HG03442 (cell line): Measurements from ENCODE around the gene MYB.

ENCODE experiments used
- ATAC-seq: cut with Tn5 transposase; IDR thresholded peaks from one replicate; pipeline ENCODE4 v1.9.1; 2021; ENCODE audit warnings: mild to moderate bottlenecking, moderate library complexity; ENCODE audit not compliant: unreplicated experiment

MYB gene

DNA sequence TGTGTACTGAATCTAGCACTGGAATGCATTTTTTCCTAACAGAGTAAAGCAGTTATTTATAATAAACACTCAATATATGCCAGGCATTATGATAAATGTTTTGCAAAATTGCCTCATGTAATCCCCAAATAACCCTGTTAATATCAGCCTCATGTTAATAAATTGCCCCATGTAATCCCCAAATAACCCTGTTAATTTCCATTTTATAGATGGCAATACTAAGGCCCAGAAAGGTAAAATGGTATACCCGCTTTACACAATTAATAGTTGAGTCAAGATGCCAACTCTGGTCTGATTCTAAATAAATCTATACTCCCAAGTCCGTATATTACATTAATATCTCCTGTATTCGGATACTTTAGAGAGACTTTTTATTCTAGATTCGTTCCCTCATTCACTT, 6.3 kb downstream of the MYB start:
- ATAC-seq, result no peak

- no peak for ATAC-seq
Observed at GRCh38 chr6:135188718-135189117, 7.6 kb downstream of the MYB start.

GRCh38 chr6:135189344-135189743, 8.2 kb downstream of the MYB start:
- ATAC-seq, result no peak

- ATAC-seq, result no peak
Observed at GRCh38 chr6:135191508-135192255, 10.6 kb downstream of the MYB start.

DNA sequence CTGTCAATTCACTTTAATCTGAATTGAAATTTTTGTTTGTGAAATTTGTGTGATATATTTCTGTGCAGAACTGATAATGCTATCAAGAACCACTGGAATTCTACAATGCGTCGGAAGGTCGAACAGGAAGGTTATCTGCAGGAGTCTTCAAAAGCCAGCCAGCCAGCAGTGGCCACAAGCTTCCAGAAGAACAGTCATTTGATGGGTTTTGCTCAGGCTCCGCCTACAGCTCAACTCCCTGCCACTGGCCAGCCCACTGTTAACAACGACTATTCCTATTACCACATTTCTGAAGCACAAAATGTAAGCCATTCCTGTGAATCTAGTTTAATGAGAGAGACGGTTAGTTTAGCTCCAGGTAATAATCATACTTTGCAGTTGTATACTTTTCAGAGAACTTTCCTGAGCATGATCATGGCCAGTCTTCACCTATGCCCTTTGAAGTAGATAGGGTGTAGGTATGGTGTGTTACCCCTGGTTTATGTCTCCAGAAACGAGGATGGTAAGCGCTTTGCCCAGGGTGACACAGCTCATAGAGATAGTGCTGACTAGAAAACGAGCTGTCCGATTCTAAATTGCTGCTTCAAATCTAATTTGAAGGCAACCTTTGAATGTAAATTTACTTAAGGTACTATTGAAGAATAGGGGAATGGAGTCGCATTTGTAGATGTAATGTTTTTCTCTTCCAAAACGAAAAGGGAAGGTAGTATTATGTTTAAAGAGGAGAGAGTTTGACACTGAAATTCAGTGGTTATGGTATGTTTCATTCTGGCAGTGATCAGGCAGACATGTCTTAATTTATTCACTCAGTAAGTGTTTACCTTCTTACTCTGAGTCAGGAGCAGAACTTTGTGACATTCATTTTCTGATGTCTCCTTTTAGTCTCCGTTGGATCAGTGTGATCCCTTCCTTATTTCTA, 11.4 kb downstream of the MYB start:
- no peak for ATAC-seq

DNA sequence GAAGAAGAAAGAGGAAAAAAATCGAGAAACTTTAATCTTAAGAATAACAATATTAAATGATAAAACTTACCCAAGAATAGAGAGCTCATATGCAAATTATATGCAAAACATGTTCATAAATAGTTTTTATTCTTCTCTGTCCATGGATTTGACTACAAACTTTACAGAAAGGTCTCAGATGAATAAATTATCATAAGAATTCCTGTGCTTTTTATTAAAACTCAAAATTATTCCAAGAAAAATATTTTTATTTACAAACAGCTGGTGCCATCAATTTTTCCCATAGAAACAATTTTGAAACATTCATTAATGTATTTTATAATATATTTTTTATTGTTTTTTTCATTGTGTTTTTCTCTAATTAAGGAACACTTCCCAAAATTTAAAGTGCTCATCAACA, 12.1 kb downstream of the MYB start:
- ATAC-seq, result no peak

GRCh38 chr6:135195041-135195440, 13.9 kb downstream of the MYB start:
- ATAC-seq, result no peak

DNA sequence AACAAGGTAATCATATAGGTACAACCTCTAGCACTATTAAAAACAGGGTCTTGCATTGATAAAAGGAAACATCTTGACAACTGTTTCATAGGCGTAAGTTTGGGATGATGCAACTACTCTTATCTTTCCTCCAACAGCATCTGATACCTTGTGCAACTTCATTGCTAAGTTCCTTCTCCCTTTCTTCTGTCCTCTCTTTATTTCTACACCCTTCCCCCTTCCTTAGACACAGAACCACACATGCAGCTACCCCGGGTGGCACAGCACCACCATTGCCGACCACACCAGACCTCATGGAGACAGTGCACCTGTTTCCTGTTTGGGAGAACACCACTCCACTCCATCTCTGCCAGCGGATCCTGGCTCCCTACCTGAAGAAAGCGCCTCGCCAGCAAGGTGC, 14.4 kb downstream of the MYB start:
- ATAC-seq, result no peak

GRCh38 chr6:135196739-135197510, 15.8 kb downstream of the MYB start:
- no peak for ATAC-seq

DNA sequence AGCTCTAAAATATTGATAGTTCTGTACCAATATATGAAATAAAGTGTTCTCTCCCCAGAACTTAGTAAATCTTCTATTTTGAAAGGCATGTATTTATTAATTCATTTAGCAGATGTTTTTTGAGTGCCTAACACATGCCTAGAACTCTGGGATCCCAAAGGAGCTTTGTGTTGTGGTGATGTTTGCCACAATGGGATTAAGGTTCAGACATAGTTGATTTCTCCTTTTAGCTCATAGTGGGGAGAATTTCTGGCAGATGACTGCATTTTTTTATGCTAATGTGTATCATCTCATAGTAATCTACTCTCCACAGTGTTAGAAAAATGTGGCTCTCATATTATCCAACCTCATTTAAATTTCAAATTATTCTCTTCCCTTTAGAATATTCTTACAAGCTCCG, 21.7 kb downstream of the MYB start:
- ATAC-seq, result no peak

DNA sequence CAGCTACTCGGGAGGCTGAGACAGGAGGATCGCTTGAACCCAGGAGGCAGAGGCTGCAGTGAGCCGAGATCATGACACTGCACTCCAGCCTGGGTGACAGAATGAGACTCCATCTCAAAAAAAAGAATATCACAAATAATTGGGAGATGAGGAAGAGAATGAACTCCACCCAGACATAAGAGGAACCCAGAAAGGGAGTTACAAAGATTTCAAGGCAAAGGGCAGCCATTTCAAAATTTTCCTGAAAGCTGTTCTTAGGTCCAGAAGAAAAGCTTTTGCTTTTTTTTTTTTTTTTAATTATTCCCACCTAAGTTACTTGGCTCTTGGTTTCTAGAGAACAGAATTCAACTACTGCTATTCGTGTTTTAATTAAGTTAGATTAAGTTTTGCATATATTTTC, 23.8 kb downstream of the MYB start:
- no peak for ATAC-seq

GRCh38 chr6:135209803-135210202, 28.7 kb downstream of the MYB start:
- ATAC-seq, result no peak

DNA sequence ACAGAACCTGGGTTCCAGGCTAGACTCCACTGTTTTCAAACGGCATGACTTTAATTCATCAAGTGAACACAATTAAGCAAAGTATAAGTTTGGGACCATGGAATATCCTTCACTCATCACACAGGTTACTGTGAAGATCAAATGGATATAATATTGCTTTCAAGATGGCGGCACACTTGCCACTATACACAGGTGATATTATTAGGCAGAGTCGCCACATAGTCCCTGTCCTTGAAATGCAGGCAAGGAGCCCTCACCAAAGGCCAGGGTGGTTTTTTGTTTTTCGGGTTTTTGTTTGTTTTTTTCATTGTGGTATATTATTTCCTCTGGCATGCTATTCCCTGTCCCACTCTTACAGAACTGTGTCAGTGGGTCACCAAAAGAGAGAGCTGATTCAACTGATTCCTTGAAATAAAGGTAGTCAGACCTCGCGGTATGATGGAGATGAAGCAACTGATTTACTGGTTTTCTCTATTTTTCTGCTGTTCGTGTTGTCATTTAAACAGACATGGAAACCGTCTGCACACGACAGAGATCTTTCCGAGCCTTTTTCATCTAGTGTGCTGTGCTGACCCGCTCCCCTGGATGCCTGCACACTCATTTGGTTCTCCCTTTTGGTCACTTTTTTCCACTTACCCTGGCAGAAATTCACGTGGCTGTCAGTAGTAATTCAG, 29.7 kb downstream of the MYB start:
- ATAC-seq, result no peak

- ATAC-seq, result no peak
Observed at GRCh38 chr6:135211306-135211702, 30.2 kb downstream of the MYB start.

- no peak for ATAC-seq
Observed at GRCh38 chr6:135212020-135212806, 31.1 kb downstream of the MYB start.

DNA sequence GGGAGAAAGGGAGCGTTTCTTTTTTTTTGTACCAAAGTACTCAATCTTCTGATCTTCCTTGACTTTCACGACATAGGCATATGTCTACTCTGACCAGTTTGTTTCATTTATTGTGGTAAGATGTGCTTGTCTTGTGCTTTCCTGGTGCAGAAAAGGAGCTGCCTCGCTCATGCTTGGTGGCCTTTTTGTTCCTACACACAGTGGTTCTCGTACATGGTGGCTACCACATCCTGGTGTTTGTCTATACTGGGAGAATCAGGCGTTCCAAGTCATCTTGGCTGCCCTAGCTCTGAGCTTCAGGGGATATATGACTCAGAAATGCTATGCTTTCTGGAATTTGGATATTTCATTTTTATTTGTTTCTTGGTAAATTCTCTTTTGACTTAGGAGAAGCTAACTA, 31.8 kb downstream of the MYB start:
- ATAC-seq, result no peak

DNA sequence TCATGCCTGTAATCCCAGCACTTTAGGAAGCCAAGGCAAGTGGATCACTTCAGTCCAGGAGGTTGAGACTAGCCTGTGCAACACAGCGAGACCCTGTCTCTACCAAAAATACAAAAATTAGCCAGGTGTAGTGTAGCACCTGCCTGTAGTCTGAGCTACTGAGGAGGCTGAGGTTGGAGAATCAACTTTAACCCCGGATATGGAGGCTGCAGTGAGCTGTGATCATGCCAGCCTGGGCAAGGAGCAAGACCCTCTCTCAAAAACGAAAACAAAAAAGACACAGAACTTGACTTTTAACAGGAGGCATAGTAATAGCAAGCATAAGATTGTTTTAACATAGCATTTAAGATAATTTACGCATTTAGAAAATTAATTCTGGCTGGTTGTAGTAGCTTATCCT, 32.5 kb downstream of the MYB start:
- no peak for ATAC-seq

DNA sequence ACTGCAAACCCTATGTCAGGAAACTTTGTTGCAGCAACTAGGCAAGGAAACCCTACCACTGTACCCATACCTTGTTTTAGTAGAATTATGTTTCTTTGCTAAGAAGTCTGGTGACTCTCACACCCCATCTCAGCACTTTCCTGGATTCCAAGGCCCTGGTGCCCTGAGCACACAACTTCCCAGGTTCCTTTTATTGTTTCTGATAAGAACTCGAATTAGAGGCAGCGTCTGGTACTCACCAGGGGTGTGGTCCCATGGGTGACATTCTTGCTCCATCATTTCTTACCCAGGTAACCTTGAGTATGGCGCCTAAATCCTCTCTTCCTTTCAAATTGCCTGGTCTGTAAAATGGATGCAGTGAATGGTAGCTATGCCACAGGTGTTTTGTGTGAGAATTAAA, 34.1 kb downstream of the MYB start:
- ATAC-seq, result no peak

DNA sequence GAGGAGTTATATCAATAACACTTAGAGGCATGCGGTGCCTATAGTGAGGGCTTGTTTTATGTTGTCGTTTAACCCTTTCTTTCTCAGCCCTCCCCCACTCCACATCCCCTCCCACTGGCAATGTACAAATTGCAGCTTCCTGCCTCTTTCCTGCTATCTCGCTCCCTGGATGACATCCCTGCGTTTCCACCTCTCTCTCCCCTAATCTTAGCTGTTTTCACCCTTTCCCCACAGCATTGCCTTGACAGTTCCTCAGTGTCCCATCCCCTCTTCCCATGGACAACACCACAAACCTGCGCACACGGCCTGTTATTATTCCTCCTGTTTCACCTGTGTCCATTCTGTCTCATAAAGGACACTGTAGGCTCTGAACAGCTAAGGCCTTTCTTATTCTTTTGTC, 34.5 kb downstream of the MYB start:
- no peak for ATAC-seq

GRCh38 chr6:135217663-135218062, 36.6 kb downstream of the MYB start:
- ATAC-seq, result no peak
